G401.6 (cell line): ENCODE results near the gene OSBPL8.

Experiments
- FAIRE-seq: peaks from 2 replicates; lab custom pipeline; 2012; peaks lifted over from hg19 to GRCh38; lab: Jason Lieb, UNC

Gene OSBPL8

DNA sequence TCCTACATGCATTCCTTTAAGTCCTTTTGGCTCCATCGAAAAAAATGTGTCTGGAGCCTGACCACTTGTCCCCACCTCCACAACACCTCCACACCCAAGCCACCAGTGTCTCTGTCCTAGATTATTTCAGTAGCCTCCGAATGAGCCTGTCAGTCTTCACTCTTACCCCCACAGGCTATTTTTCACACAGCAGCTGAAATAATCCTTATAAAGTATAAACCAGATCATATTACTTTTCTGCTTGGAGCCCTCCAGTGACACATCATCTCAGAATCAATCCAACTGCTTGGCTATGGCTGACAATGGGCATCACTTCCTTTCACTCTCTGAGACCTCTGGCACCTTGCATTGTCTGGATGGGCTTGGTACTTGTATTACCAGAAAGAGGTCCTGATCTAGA is 256.2 kb downstream of the OSBPL8 start:
- FAIRE-seq, result no peak
